Measurements from ENCODE around the gene CALB2. TPM values are rescaled to one million over a fixed set of nuclear protein-coding genes. Genes with fewer than 3 reads are reported as not detected.

CALB2 gene
- total and polyA plus RNA-seq, 2 of the 8 experiments (the other 6 are each of a cell fraction or from before 2014, with no cell fraction given): 1.9 to 2.6 TPM

DNA sequence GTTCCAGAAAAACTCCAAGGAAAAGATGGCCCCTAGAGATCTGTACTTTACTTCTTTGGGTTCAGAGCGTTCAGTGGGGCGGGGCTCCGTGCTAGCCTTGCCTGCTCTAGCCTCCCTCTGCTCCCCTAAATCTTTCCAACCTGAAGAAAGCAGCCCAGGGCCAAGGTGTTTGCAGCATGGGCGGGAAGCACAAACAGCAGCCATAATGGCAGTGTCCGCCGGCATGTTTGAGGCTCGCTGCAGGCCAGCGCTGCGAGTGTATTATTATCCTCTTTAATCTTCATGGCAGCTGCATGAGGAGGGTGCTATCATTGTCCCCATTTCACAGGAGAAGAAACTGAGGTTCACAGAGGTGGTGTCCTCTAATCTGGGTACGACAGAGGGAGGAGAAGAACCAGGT lies 10.4 kb downstream of the CALB2 start:
- no peak overlapping the region for H3K27ac ChIP-seq (ENCODE audit: low read depth, low read length)
- H3K23me2 ChIP-seq (ENCODE audit: low read depth, low read length): no peaks in the 10 kb centered on the region
- no peak overlapping the region for H4K91ac ChIP-seq (replicated peaks; ENCODE audit: insufficient read length, low read length)
- H3K4me2 ChIP-seq (ENCODE audit: insufficient read depth in 1 of 2, low read depth in 2 of 2, low read length in 2 of 2): no peak overlapping the region
- no peaks in the 10 kb centered on the region for H3K4me1 ChIP-seq (replicated peaks in 1 of 4; ENCODE audit: control insufficient read depth in 3 of 4, insufficient read depth in 4 of 4, low read length in 3 of 4)
- no peak overlapping the region for H2BK12ac ChIP-seq (ENCODE audit: low read depth, low read length)
- CTCF ChIA-PET (ENCODE audit: partially characterized antibody): interaction anchor here (1.3 to 3.5 kb wide), 2 partner anchors 10 to 11 kb away, joined by 3 to 18 read pairs; partner anchors contain the start of gene CALB2
- no peak overlapping the region for H3K18ac ChIP-seq (ENCODE audit: extremely low read depth, low read length)
- H3K9me3 ChIP-seq (ENCODE audit: insufficient read depth in 2 of 2, low read depth in 1 of 2, low read length in 1 of 2): no peaks in the 10 kb centered on the region
- H2BK120ac ChIP-seq (replicated peaks; ENCODE audit: low read depth, low read length): no peak overlapping the region
- H3K79me1 ChIP-seq (ENCODE audit: low read depth, low read length): no peaks in the 10 kb centered on the region
- no peak for FAIRE-seq
- no peak overlapping the region for H4K8ac ChIP-seq (ENCODE audit: extremely low read depth, insufficient read depth, low read length)
- H2AK5ac ChIP-seq (ENCODE audit: low read depth, low read length): no peak overlapping the region
- DNase-seq (ENCODE audit: low read depth in 1 of 2, low spot score in 2 of 2): no peak
- no peaks in the 10 kb centered on the region for H3K36me3 ChIP-seq (ENCODE audit: control insufficient read depth in 2 of 4, insufficient read depth in 4 of 4, low read length in 3 of 4)
- H3K23ac ChIP-seq (ENCODE audit: insufficient read length): no peak overlapping the region
- no peak overlapping the region for H3K4me3 ChIP-seq (ENCODE audit: extremely low read depth in 1 of 4, insufficient read depth in 2 of 4, low read depth in 3 of 4, low read length in 4 of 4)
- no peaks in the 10 kb centered on the region for H4K20me1 ChIP-seq (replicated peaks in 1 of 2; ENCODE audit: control insufficient read depth in 1 of 2, insufficient read depth in 2 of 2, low read length in 2 of 2)
- H2BK20ac ChIP-seq (ENCODE audit: low read length): no peak overlapping the region
- H2BK15ac ChIP-seq (ENCODE audit: low read length): no peak overlapping the region
- no peak overlapping the region for H3K14ac ChIP-seq (ENCODE audit: insufficient read length)
- no peak overlapping the region for H4K5ac ChIP-seq (ENCODE audit: insufficient read length, low read depth, low read length)
- WGBS, 2 experiments (ENCODE audit: extremely low coverage in 1 of 2, insufficient coverage in 1 of 2, insufficient read length in 1 of 2, insufficient replicate concordance in 2 of 2, low coverage in 1 of 2, low lambda C conversion rate in 2 of 2, missing lambda C conversion rate in 1 of 2): 81% methylated on average over 10 of the region's 10 CpGs; no CpG with 5 or more reads in 1 of the 2 experiments
- no peak overlapping the region for H3K4ac ChIP-seq (replicated peaks; ENCODE audit: insufficient read length, low read depth, low read length)
- no peaks in the 10 kb centered on the region for H3K27me3 ChIP-seq (replicated peaks in 1 of 4; ENCODE audit: control insufficient read depth in 3 of 4, extremely low read depth in 1 of 4, insufficient read depth in 3 of 4, low read length in 3 of 4)
- H2BK5ac ChIP-seq (ENCODE audit: low read depth, low read length): no peak overlapping the region
- POLR2A ChIA-PET (ENCODE audit: partially characterized antibody): no interaction called here
- no peak overlapping the region for H3K56ac ChIP-seq (replicated peaks; ENCODE audit: insufficient read length, low read depth, low read length)
- no peaks in the 10 kb centered on the region for H3K79me2 ChIP-seq (ENCODE audit: control insufficient read depth in 1 of 2, insufficient read depth in 2 of 2, low read length in 2 of 2)
- no peak overlapping the region for H2AFZ ChIP-seq (ENCODE audit: low read length)
- H3K9ac ChIP-seq (replicated peaks in 1 of 4; ENCODE audit: extremely low read depth in 1 of 4, low read depth in 3 of 4, low read length in 3 of 4): no peak overlapping the region
- no peak for TF ChIP-seq EZH2 (IDR thresholded peaks at IDR 0.05; ENCODE audit: low read depth, low read length, severe bottlenecking)
- TF ChIP-seq, protein P1, sequence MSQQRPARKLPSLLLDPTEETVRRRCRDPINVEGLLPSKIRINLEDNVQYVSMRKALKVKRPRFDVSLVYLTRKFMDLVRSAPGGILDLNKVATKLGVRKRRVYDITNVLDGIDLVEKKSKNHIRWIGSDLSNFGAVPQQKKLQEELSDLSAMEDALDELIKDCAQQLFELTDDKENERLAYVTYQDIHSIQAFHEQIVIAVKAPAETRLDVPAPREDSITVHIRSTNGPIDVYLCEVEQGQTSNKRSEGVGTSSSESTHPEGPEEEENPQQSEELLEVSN (IDR thresholded peaks at IDR 0.05): peak; percentile 50; the same call in 1 of the 2 replicates
- TF ChIP-seq SRF (IDR thresholded peaks at IDR 0.05; ENCODE audit: low read depth, low read length): no peak

Measured in H1 (cell line).